ENCODE measurements around the gene DLG2.

DLG2 gene

GRCh38 chr11:83510530-83511460 is 2116.3 kb downstream of the DLG2 start:
- H3K27me3 ChIP-seq (replicated peaks; ENCODE audit: control insufficient read depth, insufficient read depth, low read length, poor library complexity, severe bottlenecking) = no peaks in the 10 kb centered on the region
- H3K9me3 ChIP-seq (ENCODE audit: control insufficient read depth, low read length) = no peaks in the 10 kb centered on the region
- no peak overlapping the region for H3K4me3 ChIP-seq (ENCODE audit: insufficient read depth, low read depth, low read length, poor library complexity, severe bottlenecking)
- no peaks in the 10 kb centered on the region for H3K4me1 ChIP-seq (ENCODE audit: control insufficient read depth, insufficient read depth, low read length, poor library complexity, severe bottlenecking)
- no peak overlapping the region for H3K27ac ChIP-seq (ENCODE audit: insufficient read depth, low read length, poor library complexity, severe bottlenecking)
- no peaks in the 10 kb centered on the region for H3K36me3 ChIP-seq (ENCODE audit: control insufficient read depth, insufficient read depth, low read length)
- DNase-seq = no peak

- Histone ChIP-seq H3K9me3 (ENCODE audit: control insufficient read depth, low read length) (no peaks in the 10 kb centered on the region), H3K4me1 (ENCODE audit: control insufficient read depth, insufficient read depth, low read length, poor library complexity, severe bottlenecking) (no peaks in the 10 kb centered on the region), H3K27me3 (replicated peaks; ENCODE audit: control insufficient read depth, insufficient read depth, low read length, poor library complexity, severe bottlenecking) (no peaks in the 10 kb centered on the region), H3K27ac (ENCODE audit: insufficient read depth, low read length, poor library complexity, severe bottlenecking) (no peak overlapping the region), H3K36me3 (ENCODE audit: control insufficient read depth, insufficient read depth, low read length) (no peaks in the 10 kb centered on the region), H3K4me3 (ENCODE audit: insufficient read depth, low read depth, low read length, poor library complexity, severe bottlenecking) (no peak overlapping the region)
- DNase-seq = no peak
Measured at GRCh38 chr11:83508804-83509203, 2118.3 kb downstream of the DLG2 start.

- Histone ChIP-seq H3K36me3 (ENCODE audit: control insufficient read depth, insufficient read depth, low read length) (no peaks in the 10 kb centered on the region), H3K4me1 (ENCODE audit: control insufficient read depth, insufficient read depth, low read length, poor library complexity, severe bottlenecking) (no peaks in the 10 kb centered on the region), H3K4me3 (ENCODE audit: insufficient read depth, low read depth, low read length, poor library complexity, severe bottlenecking) (no peak overlapping the region), H3K27me3 (replicated peaks; ENCODE audit: control insufficient read depth, insufficient read depth, low read length, poor library complexity, severe bottlenecking) (no peaks in the 10 kb centered on the region), H3K27ac (ENCODE audit: insufficient read depth, low read length, poor library complexity, severe bottlenecking) (no peak overlapping the region), H3K9me3 (ENCODE audit: control insufficient read depth, low read length) (no peaks in the 10 kb centered on the region)
- no peak for DNase-seq
Measured at GRCh38 chr11:83502041-83502440, 2125.1 kb downstream of the DLG2 start.

GRCh38 chr11:83493917-83494316 is 2133.2 kb downstream of the DLG2 start:
- Histone ChIP-seq H3K4me1 (ENCODE audit: control insufficient read depth, insufficient read depth, low read length, poor library complexity, severe bottlenecking) (no peaks in the 10 kb centered on the region), H3K9me3 (ENCODE audit: control insufficient read depth, low read length) (no peaks in the 10 kb centered on the region), H3K36me3 (ENCODE audit: control insufficient read depth, insufficient read depth, low read length) (no peaks in the 10 kb centered on the region), H3K27ac (ENCODE audit: insufficient read depth, low read length, poor library complexity, severe bottlenecking) (no peak overlapping the region), H3K4me3 (ENCODE audit: insufficient read depth, low read depth, low read length, poor library complexity, severe bottlenecking) (no peak overlapping the region), H3K27me3 (replicated peaks; ENCODE audit: control insufficient read depth, insufficient read depth, low read length, poor library complexity, severe bottlenecking) (no peaks in the 10 kb centered on the region)
- DNase-seq = no peak

DNA sequence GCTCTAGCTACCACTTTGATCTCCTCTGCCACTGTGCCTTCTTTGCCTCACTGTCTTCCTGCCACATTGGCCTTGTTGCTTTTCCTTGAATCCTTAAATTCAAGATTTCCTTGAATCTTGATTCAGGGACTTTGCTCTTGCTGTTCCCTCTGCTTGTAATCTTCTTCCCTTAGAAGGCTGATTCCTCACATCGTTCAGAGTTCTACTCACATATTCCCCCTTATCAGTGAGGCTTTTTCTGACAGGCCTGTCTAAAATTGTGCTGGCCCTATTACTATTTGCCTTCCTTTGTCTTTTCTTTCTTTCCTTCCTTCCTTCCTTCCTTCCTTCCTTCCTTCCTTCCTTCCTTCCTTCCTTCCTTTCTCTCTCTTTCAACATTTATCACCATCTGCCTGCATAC is 2134.1 kb downstream of the DLG2 start:
- H3K27me3 ChIP-seq (replicated peaks; ENCODE audit: control insufficient read depth, insufficient read depth, low read length, poor library complexity, severe bottlenecking) = no peaks in the 10 kb centered on the region
- H3K27ac ChIP-seq (ENCODE audit: insufficient read depth, low read length, poor library complexity, severe bottlenecking) = no peak overlapping the region
- no peak overlapping the region for H3K4me3 ChIP-seq (ENCODE audit: insufficient read depth, low read depth, low read length, poor library complexity, severe bottlenecking)
- H3K4me1 ChIP-seq (ENCODE audit: control insufficient read depth, insufficient read depth, low read length, poor library complexity, severe bottlenecking) = no peaks in the 10 kb centered on the region
- no peaks in the 10 kb centered on the region for H3K36me3 ChIP-seq (ENCODE audit: control insufficient read depth, insufficient read depth, low read length)
- no peak for DNase-seq
- H3K9me3 ChIP-seq (ENCODE audit: control insufficient read depth, low read length) = no peaks in the 10 kb centered on the region

- H3K27me3 ChIP-seq (replicated peaks; ENCODE audit: control insufficient read depth, insufficient read depth, low read length, poor library complexity, severe bottlenecking) = no peaks in the 10 kb centered on the region
- DNase-seq = no peak
- H3K4me3 ChIP-seq (ENCODE audit: insufficient read depth, low read depth, low read length, poor library complexity, severe bottlenecking) = no peak overlapping the region
- H3K4me1 ChIP-seq (ENCODE audit: control insufficient read depth, insufficient read depth, low read length, poor library complexity, severe bottlenecking) = no peaks in the 10 kb centered on the region
- H3K36me3 ChIP-seq (ENCODE audit: control insufficient read depth, insufficient read depth, low read length) = no peaks in the 10 kb centered on the region
- H3K9me3 ChIP-seq (ENCODE audit: control insufficient read depth, low read length) = no peaks in the 10 kb centered on the region
- H3K27ac ChIP-seq (ENCODE audit: insufficient read depth, low read length, poor library complexity, severe bottlenecking) = no peak overlapping the region
Measured at GRCh38 chr11:83483808-83484207, 2143.3 kb downstream of the DLG2 start.

DNA sequence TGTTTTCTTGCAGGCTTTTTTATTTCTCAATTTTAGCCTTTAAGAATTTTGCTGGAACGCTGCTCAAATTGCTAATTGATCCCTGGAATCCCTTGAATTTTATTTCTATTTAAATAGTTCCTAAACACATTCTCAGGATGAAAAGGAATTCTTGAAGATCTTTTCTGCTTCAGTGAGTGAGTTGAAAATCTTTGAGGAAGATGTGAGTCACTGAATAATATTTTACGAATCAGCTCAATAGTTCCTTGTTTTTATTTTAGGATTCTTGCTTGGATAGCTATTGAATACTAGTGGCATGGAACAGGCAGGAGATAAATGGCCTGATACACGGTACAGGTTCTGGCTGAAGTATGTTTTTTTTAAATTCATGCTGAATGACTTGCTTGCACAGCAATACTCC is 2146.3 kb downstream of the DLG2 start:
- H3K4me1 ChIP-seq (ENCODE audit: control insufficient read depth, insufficient read depth, low read length, poor library complexity, severe bottlenecking) = no peaks in the 10 kb centered on the region
- H3K4me3 ChIP-seq (ENCODE audit: insufficient read depth, low read depth, low read length, poor library complexity, severe bottlenecking) = no peak overlapping the region
- H3K36me3 ChIP-seq (ENCODE audit: control insufficient read depth, insufficient read depth, low read length) = no peaks in the 10 kb centered on the region
- H3K9me3 ChIP-seq (ENCODE audit: control insufficient read depth, low read length) = no peaks in the 10 kb centered on the region
- H3K27ac ChIP-seq (ENCODE audit: insufficient read depth, low read length, poor library complexity, severe bottlenecking) = no peak overlapping the region
- no peaks in the 10 kb centered on the region for H3K27me3 ChIP-seq (replicated peaks; ENCODE audit: control insufficient read depth, insufficient read depth, low read length, poor library complexity, severe bottlenecking)
- DNase-seq = no peak

- Histone ChIP-seq H3K9me3 (ENCODE audit: control insufficient read depth, low read length) (no peaks in the 10 kb centered on the region), H3K27ac (ENCODE audit: insufficient read depth, low read length, poor library complexity, severe bottlenecking) (no peak overlapping the region), H3K4me3 (ENCODE audit: insufficient read depth, low read depth, low read length, poor library complexity, severe bottlenecking) (no peak overlapping the region), H3K27me3 (replicated peaks; ENCODE audit: control insufficient read depth, insufficient read depth, low read length, poor library complexity, severe bottlenecking) (no peaks in the 10 kb centered on the region), H3K36me3 (ENCODE audit: control insufficient read depth, insufficient read depth, low read length) (no peaks in the 10 kb centered on the region), H3K4me1 (ENCODE audit: control insufficient read depth, insufficient read depth, low read length, poor library complexity, severe bottlenecking) (no peaks in the 10 kb centered on the region)
- DNase-seq = no peak
Measured at GRCh38 chr11:83480251-83480650, 2146.9 kb downstream of the DLG2 start.

- no peaks in the 10 kb centered on the region for H3K9me3 ChIP-seq (ENCODE audit: control insufficient read depth, low read length)
- H3K4me3 ChIP-seq (ENCODE audit: insufficient read depth, low read depth, low read length, poor library complexity, severe bottlenecking) = no peak overlapping the region
- H3K36me3 ChIP-seq (ENCODE audit: control insufficient read depth, insufficient read depth, low read length) = no peaks in the 10 kb centered on the region
- H3K27me3 ChIP-seq (replicated peaks; ENCODE audit: control insufficient read depth, insufficient read depth, low read length, poor library complexity, severe bottlenecking) = no peaks in the 10 kb centered on the region
- H3K4me1 ChIP-seq (ENCODE audit: control insufficient read depth, insufficient read depth, low read length, poor library complexity, severe bottlenecking) = no peaks in the 10 kb centered on the region
- no peak for DNase-seq
- H3K27ac ChIP-seq (ENCODE audit: insufficient read depth, low read length, poor library complexity, severe bottlenecking) = no peak overlapping the region
Measured at GRCh38 chr11:83477772-83478171, 2149.4 kb downstream of the DLG2 start.

- Histone ChIP-seq H3K27ac (ENCODE audit: insufficient read depth, low read length, poor library complexity, severe bottlenecking) (no peak overlapping the region), H3K4me1 (ENCODE audit: control insufficient read depth, insufficient read depth, low read length, poor library complexity, severe bottlenecking) (no peaks in the 10 kb centered on the region), H3K36me3 (ENCODE audit: control insufficient read depth, insufficient read depth, low read length) (no peaks in the 10 kb centered on the region), H3K4me3 (ENCODE audit: insufficient read depth, low read depth, low read length, poor library complexity, severe bottlenecking) (no peak overlapping the region), H3K27me3 (replicated peaks; ENCODE audit: control insufficient read depth, insufficient read depth, low read length, poor library complexity, severe bottlenecking) (no peaks in the 10 kb centered on the region), H3K9me3 (ENCODE audit: control insufficient read depth, low read length) (no peaks in the 10 kb centered on the region)
- DNase-seq = no peak
Measured at GRCh38 chr11:83475760-83476159, 2151.4 kb downstream of the DLG2 start.

Measured in effector memory CD4-positive, alpha-beta T cell (primary cell).